WERI-Rb-1 (cell line): Measurements from ENCODE around the gene RAB26.
"Not testable (repeated sequence)": the region's sequence is repeated elsewhere in the genome, so short reads cannot be mapped to it uniquely, and the experiment has no call there.

ENCODE experiments used
- DNase-seq: peaks from one replicate; pipeline ENCODE4 v3.0.0-alpha.2; 2020
- H3K27ac ChIP-seq: fragments of 250-450 bp; sonication (Bioruptor Pico); 2 replicates; pipeline ENCODE4 v1.5.1; 2020; ENCODE audit warnings: mild to moderate bottlenecking, moderate library complexity
- H3K27me3 ChIP-seq: fragments of 250-450 bp; sonication (Bioruptor Pico); 2 replicates; pipeline ENCODE4 v1.5.1; 2021; ENCODE audit warnings: mild to moderate bottlenecking, low read depth, moderate library complexity; ENCODE audit not compliant: insufficient read depth, severe bottlenecking
- H3K36me3 ChIP-seq: fragments of 250-450 bp; sonication (Bioruptor Pico); 2 replicates; pipeline ENCODE4 v1.5.1; 2020; ENCODE audit warnings: mild to moderate bottlenecking, moderate library complexity
- H3K4me3 ChIP-seq: 2 replicates; pipeline ENCODE4 v1.5.1; 2011; ENCODE audit warnings: low read depth, mild to moderate bottlenecking, control low read depth, low read length
- H3K9me3 ChIP-seq: fragments of 250-450 bp; sonication (Bioruptor Pico); 2 replicates; pipeline ENCODE4 v1.5.1; 2021; ENCODE audit warnings: mild to moderate bottlenecking, moderate library complexity; ENCODE audit not compliant: severe bottlenecking
- TF ChIP-seq, protein P1 (sequence below): IDR thresholded peaks from 2 replicates; pipeline ENCODE4 v1.5.1; 2011; ENCODE audit warnings: low read depth, mild to moderate bottlenecking, control low read depth, inconsistent platforms, low read length

RAB26 gene

GRCh38 chr16:2110332-2111008 lies 38.0 kb upstream of the RAB26 start:
- not testable (repeated sequence) for H3K9me3 ChIP-seq, DNase-seq

DNA sequence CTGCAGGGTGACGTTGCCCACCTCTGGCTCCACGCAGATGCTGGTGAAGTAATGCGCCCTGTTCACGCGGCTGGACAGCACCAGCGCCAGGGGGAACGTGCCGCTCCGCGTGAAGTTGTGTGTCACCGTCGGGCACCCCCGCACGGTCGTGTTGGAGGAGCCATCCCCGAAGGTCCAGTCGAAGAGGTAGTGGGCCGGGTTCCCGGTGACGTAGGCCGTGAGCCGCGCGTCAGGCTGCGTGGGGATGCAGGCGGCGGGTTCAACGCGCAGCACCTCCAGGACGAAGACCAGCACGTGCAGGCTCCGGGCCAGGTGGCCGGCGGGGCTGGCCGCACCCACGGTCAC lies 37.4 kb upstream of the RAB26 start:
- H3K27me3 ChIP-seq, H3K36me3 ChIP-seq, H3K27ac ChIP-seq, H3K4me3 ChIP-seq, H3K9me3 ChIP-seq, DNase-seq: not testable (repeated sequence)

More at GRCh38 chr16:2110332-2111008, 38.0 kb upstream of the RAB26 start:
- not testable (repeated sequence) for H3K27me3 ChIP-seq, H3K27ac ChIP-seq, H3K4me3 ChIP-seq, H3K36me3 ChIP-seq

GRCh38 chr16:2111412-2112335 lies 36.8 kb upstream of the RAB26 start:
- not testable (repeated sequence) for DNase-seq, H3K9me3 ChIP-seq, H3K27ac ChIP-seq, H3K36me3 ChIP-seq, H3K27me3 ChIP-seq, H3K4me3 ChIP-seq

DNA sequence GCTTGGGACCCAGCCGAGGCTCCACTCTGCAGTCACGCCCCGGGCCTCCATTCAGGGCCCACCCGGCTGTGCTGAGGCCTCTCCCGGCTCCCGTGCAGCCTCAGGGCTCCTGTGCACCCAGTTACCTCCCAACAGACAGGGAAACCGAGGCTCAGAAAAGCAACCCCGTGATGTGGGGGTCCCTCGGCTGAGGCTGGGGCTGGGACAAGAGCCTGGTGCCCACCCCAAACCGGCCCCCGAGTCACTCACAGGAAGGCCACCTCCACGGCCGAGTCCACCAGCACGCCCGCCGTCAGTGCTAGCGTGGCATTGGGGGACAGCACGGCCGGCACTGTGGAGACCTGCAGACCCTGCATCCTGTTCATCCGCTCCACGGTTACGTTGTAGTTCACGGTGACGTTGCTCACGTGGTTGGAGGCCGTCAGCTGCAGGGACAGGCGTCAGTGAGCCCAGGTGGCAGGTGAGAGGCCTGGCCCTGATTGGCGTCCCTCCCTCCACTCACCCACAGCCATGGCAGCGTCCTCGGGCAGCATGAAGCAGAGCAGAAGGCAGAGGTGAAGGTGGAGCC lies 35.8 kb upstream of the RAB26 start:
- not testable (repeated sequence) for H3K27me3 ChIP-seq, DNase-seq, H3K4me3 ChIP-seq, H3K27ac ChIP-seq, H3K36me3 ChIP-seq, H3K9me3 ChIP-seq

- H3K4me3 ChIP-seq, H3K27me3 ChIP-seq, DNase-seq, H3K27ac ChIP-seq, H3K36me3 ChIP-seq, H3K9me3 ChIP-seq: not testable (repeated sequence)
Observed at GRCh38 chr16:2114225-2114624, 34.2 kb upstream of the RAB26 start.

DNA sequence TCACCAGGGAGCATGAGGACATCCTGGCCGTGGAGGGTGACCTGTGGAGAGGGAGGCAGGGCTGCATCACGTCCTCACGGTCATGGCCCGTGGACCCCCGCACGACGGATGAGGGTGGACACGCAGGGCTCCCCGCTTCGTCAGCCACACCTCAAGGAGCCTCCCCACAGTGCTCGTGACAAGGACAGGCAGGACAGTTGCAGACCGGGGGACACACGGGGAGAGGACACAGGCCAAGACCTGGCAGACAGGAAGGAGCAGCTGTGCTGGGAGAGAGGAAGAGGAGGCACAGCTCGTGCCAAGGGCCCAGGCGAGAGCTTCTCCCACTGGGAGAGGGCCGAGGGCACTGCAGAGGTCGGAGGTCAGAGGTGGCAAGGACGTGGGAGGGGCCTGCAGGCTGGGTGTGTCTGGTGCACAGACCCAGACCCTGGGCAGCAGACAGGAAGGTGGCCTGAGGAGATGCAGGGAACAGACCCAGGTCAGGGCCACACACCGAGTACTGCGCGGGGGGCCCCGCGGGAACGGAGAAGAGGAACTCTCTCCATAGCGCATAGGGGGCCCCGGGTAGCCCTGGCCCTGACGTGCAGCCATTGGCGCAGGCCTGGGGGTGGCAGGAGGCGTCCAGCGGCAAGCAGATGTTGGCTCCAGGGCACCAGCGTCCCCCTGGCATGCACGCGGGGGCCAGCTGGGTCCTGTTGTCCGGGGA lies 33.4 kb upstream of the RAB26 start:
- H3K27ac ChIP-seq, H3K27me3 ChIP-seq, H3K36me3 ChIP-seq, H3K9me3 ChIP-seq, H3K4me3 ChIP-seq, DNase-seq: not testable (repeated sequence)

GRCh38 chr16:2115591-2115973 lies 32.8 kb upstream of the RAB26 start:
- no peak overlapping the region for H3K4me3 ChIP-seq
- peaks cover 3% of the 10 kb centered on the region; the same call in 1 of the 2 replicates for H3K36me3 ChIP-seq
- no peak for DNase-seq
- no peaks in the 10 kb centered on the region for H3K9me3 ChIP-seq
- no peak overlapping the region for H3K27ac ChIP-seq
- H3K27me3 ChIP-seq, result no peaks in the 10 kb centered on the region
- TF ChIP-seq, protein P1, sequence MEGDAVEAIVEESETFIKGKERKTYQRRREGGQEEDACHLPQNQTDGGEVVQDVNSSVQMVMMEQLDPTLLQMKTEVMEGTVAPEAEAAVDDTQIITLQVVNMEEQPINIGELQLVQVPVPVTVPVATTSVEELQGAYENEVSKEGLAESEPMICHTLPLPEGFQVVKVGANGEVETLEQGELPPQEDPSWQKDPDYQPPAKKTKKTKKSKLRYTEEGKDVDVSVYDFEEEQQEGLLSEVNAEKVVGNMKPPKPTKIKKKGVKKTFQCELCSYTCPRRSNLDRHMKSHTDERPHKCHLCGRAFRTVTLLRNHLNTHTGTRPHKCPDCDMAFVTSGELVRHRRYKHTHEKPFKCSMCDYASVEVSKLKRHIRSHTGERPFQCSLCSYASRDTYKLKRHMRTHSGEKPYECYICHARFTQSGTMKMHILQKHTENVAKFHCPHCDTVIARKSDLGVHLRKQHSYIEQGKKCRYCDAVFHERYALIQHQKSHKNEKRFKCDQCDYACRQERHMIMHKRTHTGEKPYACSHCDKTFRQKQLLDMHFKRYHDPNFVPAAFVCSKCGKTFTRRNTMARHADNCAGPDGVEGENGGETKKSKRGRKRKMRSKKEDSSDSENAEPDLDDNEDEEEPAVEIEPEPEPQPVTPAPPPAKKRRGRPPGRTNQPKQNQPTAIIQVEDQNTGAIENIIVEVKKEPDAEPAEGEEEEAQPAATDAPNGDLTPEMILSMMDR, result no peak

GRCh38 chr16:2116428-2116827 lies 32.0 kb upstream of the RAB26 start:
- not testable (repeated sequence) for H3K27ac ChIP-seq, H3K36me3 ChIP-seq, H3K9me3 ChIP-seq, H3K27me3 ChIP-seq, H3K4me3 ChIP-seq, DNase-seq

DNA sequence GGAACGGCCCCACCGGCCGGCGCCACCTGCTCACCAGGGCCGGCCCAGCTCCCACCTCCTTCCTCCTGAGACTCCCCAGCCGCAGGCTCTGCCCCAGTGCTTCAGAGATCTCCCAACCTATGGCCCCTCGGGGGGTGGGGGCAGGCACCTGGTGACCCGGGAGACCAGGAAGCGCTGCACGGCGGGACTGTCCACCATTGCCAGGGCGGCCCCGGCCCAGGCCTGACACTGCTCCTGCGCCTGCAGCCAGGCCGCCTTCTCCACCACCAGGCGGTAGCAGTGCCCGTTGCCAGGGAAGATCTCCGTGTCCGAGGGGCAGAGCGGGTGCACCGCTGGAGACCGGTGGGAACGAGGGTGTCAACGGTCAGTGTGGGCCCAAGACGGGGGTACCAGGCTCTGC lies 31.1 kb upstream of the RAB26 start:
- H3K27me3 ChIP-seq, H3K27ac ChIP-seq, H3K4me3 ChIP-seq, H3K36me3 ChIP-seq, DNase-seq, H3K9me3 ChIP-seq: not testable (repeated sequence)

DNA sequence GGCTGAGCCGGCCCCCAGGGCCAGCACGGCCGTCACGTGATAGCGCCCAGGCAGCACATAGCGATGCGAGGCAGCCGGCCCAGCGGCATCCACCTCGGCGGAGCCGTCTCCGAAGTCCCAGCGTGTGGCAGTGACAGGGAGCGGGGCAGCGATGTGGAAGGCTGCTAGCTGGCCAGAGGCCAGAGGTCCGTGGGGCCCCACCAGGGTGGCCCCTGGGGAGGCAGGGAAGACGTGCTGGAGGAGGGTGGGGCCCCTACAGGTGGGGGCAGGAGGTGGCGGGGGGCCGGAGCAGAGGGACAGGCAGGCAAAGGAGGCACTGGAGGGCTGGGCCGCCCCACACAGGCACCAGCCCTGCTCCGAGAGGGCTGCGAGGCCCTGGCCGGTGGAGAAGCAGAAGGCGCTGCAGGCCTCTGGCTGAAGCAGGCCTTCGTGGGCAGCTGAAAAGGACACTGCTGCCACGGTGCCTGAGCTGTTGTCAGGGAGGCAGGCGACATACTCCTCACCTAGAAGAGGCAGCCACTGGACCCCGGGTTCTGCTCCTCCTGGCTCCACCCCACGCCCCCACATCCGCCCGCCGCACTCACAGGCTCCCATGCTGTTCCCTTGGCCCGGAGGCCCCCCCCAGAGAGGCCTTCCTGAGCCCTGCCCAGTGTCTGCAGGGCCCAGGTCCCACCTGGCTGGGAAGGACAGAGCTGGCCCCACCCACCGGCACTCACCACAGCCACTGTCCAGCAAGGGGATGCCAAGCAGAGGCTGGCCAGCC lies 30.3 kb upstream of the RAB26 start:
- H3K27ac ChIP-seq, H3K36me3 ChIP-seq, DNase-seq, H3K4me3 ChIP-seq, H3K9me3 ChIP-seq, H3K27me3 ChIP-seq: not testable (repeated sequence)

DNA sequence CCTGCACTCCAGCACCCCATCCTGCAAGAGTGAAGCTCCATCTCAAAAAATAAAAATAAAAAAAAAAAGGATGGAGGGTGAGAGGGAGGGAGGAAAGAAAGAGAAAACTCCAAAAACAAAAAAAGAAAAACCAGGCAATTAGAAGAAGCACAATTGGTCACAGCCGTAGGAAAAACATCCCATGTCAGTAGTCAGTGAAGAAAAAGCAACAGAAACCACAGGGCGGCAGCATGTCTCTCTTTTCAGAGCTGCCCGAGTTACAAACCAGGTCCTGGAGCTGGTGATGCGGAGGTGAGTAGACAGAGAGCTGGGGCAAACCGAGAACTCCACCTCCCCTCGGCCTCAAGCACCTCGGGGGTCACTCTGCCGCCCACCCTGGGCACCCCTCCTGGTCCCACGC lies 27.1 kb upstream of the RAB26 start:
- H3K4me3 ChIP-seq, H3K36me3 ChIP-seq, H3K27me3 ChIP-seq, DNase-seq, H3K27ac ChIP-seq, H3K9me3 ChIP-seq: not testable (repeated sequence)
